GM19467 (cell line): Measurements from ENCODE around the gene IQSEC1.

Source experiments
- ATAC-seq: cut with Tn5 transposase; IDR thresholded peaks from one replicate; pipeline ENCODE4 v1.9.1; 2021; ENCODE audit warnings: mild to moderate bottlenecking, moderate library complexity; ENCODE audit not compliant: unreplicated experiment

IQSEC1 gene

DNA sequence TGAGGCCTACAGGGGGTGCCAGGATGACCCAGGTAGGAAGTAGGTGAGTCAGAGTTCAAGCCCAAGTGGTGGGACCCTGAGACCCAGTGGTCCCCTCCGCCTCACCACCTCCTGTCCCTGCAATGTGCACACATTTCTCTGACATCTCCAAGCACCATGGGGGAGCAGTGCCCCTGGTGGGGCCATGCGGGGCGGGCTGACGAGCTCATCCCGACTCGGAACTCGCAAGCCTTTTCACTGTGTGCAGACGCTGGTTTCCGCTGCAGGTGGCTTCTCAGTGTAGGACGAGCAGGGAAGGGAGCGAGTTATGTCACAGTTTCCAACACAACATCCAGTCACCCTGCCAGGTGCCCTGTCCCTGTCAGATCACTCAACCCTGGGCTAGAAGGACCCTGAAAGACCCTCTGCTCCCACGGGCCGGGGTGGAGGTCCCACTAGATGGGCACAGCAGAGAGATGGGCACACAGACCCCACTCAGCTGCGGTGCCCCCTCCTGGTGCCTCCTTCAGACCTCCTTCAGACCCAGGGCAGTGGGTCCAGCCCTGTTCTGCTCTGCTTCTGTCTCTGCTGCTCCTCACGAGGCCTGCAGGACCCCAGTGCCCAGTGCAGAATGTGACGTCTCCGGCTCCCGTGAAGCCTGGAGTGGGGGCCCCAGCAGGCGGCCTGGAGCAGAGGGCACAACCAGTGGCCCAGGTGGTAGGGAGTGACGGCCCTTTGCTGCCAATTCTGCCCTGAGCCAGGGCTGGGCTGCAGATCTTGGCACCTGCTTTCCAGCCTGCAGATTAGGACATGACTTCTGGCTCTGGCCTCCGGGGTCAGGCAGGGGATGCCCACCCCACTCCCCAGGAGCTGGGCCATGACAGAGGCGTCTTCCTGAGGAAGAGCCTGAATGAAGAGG is 129.9 kb downstream of the IQSEC1 start:
- no peak for ATAC-seq

DNA sequence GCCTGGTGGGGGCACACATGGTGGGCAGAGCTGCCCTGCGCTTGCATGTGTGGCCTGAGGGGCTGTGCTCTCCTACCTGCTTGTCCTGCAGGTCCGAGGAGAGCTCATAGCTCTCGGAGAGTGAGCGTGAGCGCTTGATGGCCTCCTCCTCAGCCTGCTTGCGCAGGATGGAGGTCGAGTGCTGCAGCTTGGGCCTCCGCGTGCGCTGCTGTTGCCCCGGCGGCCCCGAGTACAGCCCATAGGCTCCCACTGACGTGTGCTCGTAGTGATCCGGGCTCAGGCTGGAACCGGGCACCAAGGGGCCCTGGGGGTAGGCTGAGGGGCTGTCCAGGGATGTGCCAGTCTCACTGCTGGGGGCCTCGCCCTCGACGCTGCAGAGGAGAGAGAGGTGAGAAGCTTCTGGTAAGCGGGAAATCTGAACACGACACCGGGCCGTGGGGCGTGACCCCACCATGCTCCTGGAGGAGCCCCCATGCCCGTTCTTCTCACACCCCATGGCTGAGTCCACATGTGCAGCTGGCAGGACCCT is 131.7 kb downstream of the IQSEC1 start:
- ATAC-seq, result no peak

DNA sequence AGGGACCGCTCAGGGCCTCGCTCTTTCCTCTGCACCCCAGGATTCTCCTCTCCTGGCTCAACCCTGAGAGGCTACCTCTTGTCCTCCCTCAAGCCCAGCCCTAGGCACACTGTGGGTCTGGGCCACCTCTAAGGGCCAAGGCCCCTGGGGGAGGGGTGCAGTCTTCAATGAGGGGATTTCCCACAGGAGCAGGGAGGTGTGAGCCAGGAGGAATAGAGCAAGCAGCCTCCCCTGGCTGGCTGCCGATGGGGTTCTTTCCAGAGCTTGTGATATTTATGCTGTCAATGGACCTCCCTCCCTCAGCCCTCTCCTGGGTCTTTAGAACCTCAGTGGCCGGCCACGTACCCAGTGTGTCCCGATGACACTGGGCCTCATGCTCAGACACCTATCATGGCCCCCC is 132.4 kb downstream of the IQSEC1 start:
- ATAC-seq, result no peak

DNA sequence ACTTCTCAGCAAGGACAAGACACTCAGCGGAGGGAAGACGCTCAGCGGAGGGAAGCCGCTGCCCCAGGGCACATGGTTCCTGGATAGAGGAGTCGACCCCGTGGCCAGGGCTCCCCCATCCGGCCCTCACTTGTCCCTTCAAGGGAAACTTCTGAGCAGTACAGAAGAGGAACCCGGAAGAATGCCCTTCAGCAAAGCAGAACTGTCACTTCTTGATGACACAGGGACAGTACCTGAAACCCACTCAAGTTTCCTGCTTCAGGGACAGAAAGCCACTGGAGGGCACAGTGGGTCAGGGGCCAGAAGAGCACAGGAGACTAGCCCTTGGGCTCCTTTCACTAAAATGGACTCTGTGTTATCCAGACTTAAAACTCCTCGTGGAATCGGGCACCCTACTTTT is 134.1 kb downstream of the IQSEC1 start:
- ATAC-seq, result no peak

DNA sequence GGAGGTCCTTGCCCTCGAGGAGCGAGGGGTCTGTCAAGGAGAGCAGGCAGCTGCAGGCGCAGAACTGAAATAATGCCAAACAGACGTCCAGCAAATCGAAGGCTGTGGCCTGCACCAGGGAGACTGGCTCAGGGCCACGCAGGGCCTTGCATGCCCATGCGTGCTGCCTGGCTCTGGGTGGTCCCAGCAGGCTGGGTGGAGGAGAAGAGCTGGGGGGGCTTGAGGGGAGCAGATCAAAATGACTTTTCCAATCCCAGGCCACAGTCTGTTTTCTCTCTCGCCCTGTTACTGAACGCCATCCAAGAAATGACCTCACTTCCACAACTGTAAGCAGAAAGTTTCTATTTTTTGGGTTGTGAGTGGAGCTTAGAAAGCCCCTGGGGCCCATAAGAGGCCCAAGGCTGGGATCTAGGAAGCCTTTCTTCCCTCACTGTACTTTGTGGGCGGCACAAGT is 134.9 kb downstream of the IQSEC1 start:
- no peak for ATAC-seq

DNA sequence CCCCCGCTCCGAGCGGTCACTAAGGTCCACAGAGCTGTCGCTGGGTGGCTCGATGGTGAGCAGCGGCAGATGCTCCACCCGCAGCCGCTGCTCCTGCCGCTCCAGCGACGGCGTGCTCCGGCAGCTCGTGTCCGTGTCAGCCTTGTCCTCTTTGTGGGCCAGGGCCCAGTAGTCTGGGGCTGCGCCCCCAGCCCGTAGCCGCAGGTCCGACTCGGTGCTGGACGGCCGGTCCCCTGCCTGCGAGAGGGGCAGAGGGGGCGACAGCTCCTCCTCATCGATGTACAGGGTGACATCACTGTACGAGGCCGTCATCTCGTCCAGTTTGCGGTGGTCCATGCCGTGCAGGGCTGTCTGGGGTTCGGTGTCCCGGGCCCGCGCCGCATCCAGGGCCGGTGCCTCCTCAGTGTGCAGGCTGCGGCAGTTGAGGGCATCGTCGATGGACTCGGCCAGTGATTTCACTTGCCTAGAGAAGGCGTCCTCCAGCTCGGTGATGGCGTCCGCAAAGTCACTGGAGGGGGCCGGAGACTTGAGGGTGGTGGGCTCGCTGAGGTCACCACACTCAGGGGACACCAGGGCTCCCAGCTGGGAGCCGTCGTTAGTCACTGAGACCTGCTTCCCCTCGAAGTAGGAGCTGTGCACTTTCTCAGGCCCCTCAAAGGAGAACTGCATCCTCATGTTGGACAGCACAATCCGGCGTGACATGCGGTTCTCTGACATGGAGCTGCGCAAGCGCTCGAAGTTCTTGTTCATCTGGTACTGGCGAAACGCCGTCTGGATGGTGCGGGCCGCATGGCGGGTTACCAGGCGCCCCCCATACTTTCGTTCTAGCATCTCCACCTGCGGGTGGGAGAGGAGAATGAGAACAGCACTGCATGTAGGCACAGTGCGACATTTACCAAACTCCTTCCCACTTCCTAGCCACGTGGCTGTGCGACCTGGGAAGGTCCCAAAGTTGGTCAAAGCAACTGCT is 137.1 kb downstream of the IQSEC1 start:
- ATAC-seq, result no peak

DNA sequence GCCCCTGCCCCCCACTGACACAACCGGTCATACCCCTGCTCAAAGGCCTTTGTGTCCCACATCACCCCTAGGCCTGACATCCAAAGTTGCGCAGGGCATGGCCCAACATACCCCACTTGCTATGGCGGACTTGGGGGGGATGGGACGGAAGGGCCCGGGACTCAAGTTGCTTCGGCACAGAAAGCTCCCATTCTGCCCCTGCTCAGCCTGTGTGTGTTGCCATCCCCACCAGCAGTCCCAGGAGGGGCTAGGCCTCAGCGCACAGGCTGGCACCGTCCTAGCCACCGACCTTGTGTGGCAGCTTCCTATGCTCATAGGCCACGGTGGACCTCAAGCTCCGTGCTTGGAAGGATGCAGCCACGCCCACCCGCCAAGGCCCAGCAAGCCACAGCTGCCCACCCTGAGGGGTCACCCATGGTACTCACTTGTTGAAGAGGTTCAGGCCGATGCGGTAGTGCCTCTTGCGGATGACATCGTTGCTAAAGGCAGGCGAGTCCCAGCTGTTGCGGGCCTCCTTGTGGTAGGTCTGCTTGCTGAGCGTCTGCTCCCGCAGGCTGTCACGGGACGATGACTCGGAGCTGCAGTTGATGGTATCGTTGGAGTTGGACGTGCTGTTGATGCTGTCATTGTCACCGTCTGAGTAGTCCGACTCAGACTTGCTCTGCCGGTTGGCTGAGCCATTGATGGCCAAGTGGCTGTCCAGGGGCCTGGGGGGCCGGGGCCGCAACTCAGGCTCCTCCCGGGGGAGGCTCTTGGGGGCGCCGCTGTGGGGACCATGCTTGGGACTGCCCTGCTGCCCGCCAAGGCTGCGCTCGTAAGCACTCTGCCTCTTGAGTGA is 138.0 kb downstream of the IQSEC1 start:
- no peak for ATAC-seq

DNA sequence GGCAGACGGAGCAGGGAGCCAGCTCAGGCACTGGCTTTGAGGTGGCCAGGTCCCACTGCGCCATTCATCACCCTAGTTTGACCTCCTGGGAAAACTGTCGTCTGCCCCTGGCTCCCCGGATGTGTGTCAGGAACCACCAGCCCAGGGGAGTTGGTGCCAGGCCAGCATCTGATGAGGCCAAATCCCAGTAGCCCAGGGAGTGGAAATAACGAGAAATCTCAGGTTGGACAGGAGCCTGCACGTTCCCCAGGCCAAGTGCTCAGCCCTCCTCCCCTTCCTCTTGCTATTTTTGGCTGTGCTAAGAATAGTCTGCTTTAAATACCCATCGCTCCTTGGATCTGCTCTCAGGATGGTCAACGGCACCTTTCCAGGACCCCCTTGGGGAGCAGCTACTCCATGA is 138.8 kb downstream of the IQSEC1 start:
- no peak for ATAC-seq

DNA sequence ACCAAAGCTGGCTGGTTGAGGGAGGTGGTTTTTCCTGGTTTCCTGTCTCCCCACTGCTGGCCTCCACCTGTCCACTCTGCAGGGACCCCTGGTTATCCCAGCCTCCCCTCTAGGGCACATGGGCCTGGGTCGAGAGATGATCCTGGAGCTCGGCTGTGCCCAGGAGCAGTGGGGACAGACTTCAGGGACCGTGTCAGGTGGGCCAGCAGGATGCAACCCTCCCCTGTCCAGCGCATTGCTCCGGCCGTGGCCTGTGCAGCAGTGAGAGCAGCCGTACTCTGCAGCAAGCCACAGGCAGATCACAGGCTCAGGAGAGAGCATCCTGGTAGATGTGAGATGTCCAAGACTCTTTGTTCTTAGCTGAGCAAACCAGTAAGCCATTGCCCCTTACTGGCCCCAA is 139.3 kb downstream of the IQSEC1 start:
- ATAC-seq, result no peak

DNA sequence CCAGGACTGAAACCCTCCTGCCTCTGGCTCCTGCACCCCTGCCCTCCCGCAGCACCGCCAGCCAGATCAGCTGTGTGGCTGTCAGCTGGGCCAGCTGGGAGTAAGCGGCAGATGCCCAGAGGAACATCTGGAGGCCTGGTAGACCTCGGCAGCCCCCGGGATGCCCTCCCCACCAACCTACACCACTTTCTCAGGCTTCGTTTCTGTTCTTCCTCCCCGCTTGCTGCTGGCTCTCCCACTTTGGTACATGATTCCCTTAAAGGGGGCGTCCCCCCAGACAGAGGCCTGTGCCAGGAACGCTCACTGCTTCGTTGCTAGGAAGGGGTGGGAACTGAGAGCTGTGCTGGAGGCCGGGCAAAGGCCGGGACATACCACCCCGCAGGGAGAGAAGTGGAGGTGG is 140.5 kb downstream of the IQSEC1 start:
- no peak for ATAC-seq

DNA sequence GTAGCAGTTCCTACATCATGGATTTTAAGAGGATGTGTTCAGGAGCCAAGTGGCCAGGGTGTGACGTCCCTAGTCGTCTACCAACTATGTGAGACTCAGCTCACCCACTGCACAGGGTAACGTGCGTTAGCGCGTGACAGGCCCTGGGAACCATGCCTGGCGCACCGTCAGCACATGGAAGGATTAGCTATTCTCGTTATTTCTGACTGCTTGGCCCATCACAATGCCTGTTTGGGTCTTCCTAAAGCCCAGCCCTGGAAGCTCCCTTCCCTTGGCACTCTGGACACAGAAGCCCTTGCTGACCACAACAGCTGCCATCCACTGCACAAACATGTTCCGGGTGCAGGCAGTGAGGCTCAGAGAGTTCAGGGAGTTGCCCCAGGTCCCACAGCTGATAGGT is 140.9 kb downstream of the IQSEC1 start:
- ATAC-seq, result no peak

DNA sequence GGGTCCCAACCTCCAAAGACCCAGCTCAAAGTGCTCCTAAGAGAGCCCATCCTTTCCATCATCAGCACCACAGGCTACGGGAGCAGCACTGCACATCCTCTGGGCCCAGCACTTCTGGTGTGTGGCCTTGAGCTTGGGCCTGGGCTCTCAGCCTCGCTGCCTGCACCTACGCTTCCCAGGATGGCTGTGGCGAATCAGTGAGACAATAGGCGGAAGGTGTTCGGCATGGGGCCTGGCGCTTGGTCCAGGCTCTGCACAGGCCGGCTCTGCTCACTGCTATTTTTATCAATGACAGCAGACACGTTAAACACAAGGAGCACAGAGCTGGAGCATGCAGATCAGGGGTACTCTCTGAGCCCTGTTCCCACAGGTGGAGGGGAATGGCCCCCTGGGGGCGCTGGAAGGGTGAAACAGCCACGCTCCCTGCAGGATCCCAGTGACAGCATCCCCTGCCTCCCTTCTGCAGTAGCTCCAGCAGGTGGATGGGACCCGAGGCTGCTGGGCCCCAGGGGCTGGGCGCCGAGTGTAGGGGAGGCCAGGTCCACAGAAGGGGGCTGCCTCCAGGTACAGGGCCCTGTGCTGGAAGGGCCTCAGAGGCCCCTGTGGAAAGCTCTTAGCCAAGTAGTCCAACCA is 141.8 kb downstream of the IQSEC1 start:
- ATAC-seq, result no peak

DNA sequence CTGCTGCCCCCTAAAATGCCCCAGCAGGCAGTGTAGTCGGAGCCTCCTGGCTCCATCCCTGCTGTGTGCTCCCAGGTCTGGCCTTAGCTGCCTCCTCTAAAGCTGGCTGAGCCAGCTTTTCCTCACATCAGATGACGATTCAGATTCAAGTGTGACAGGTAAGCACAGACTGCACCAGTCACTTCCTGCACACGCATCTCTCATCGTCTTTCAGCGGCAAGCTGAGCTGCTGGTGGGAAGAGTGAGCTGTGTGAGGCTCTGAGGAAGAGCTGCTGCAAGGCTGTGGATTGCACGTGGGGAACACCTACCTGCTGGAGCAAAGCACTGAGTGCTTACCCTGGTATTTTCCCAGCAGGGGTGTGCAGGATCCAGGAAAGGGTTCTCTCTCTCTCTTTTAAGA is 143.4 kb downstream of the IQSEC1 start:
- ATAC-seq, result no peak

DNA sequence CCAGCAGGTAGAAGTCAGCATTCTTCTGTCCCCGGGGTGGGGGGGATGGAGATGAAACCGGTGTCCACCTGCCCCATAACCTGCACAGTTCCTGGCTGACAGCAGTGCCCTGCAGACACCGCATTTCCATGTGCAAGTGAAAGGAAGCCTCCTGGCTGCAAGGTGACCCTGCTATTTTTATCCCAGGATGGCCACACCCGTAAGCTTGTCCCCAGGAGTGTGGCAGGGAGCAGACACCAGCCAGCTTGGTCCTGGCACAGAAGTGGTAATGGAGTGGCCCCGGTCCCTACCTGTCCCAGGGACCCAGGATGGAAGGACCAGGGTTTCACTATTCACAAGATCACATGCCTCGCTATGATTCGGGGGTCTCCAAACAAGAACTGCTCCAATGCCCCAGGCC is 146.6 kb downstream of the IQSEC1 start:
- ATAC-seq, result no peak

DNA sequence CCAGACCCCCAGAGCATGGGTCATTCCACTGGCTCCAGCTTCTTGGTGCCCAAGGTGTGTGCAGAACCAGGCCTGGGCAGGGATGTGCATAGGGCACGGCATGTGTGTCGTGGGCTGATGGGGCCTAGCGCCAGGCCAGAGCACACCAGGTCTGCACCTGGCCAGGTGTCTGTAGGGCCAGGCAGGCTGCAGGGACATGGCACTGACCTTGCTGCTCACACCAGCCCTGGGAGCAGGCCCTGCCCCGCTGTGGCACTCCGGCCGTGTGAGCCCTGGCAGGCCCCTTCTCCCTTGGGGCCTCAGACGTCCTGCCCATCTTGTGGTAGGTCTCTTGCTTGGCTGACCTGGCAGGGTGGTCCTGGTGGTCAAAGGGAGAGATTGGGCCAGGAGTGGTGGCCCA is 147.6 kb downstream of the IQSEC1 start:
- no peak for ATAC-seq

DNA sequence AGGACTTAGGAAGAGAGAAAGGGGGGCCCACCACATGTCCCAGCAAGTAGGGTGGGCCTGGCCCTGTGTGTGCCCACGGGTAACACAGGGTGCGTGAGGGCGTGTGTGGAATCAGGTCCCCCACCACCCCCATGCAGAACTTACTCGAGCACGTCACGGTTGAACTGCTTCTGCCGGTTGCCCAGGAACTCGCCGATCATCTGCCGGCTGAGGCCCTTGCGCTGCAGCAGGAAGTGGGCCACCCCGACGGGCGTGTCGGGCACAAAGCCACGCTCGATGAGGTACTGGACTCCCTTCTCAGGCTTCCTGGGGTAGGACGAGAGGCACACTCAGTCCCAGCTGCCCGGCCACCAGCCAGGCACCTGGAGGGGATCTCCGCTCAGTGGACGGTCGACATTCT is 148.8 kb downstream of the IQSEC1 start:
- no peak for ATAC-seq

DNA sequence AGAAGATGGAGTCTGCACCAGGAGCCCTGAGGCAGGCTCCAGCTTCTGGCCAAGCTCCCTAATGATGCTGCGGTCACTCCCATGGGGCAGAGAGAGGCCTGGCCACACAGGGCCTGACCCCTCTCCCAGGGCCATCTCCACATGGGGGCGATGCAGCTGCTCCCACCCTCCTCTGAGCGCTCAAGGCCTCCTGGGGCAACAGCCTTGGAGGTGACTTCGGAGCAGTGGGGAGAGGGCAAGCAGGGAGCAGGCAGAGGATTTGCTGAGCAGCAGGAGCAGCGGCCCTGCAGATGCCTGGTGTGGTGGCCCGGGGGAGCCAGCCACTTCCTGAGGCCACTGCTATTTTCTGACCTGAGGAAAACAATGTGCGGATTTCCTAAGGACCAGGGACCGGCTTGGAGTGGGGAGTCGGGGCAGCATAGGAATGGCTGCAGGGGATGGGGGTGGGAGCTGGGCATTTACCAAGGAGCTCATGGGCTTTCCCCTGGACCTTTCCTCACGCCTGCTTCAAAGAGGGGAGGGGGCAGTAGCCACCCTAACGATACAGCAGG is 150.3 kb downstream of the IQSEC1 start:
- no peak for ATAC-seq

DNA sequence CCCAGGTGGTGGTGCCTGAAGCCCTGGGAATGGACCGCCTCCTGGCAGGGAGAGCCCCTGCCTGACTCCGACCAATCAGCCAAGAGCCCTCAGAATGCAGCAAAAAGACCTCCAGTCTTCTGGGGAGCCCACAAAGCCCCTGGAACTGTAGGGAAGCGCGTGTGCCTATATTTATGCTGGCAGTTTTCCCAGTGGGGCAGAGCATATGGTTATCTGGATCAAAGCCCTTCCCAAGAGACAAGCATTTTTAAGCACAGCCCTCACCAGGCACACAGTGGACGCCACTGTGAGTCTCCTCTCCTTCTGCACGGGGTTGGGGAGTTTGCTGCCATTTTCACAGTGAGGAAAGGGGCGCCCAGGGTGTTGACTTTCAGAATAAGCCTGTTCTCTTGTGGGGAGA is 150.9 kb downstream of the IQSEC1 start:
- no peak for ATAC-seq

DNA sequence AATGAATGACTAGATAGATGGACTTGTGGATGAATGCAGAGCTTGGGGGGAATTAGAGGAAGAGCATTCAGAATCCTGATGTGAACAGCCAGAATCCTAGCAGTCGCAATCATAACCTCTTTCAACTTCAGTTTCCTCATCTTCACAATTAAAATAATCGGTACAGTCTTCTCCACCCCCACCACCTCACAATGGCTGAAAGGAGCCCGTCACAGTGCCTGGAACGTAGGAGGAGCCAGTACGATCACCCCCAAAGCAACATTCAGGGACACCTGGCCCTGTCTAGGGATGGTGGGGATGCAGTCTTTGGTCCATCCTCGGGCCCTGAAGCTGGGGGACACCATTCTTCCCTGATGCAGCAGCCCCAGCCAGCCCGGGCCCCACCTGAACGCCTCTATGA is 151.5 kb downstream of the IQSEC1 start:
- no peak for ATAC-seq

DNA sequence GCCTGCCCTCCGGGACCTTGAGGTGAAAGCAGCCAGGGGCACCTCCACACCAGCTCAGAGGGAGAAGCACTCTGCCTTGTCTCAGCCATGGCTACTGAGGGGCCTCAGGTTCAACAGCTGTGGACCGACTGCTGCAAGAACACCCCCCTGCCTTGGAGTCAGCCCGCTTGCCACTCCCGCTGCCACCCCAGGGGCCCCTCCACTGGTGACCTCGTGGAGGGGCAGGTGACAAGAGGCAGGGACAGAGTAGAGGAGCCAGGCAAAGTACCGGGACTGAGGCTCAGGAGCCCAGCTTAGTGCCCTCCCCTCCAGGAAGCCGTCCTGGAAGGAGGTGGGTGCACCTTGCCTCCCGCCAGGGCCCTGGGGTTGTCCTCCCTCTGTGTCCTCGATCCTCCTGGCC is 152.3 kb downstream of the IQSEC1 start:
- ATAC-seq, result no peak
